Effector memory CD4-positive, alpha-beta T cell (primary cell): Measurements from ENCODE around the gene ZBTB11.

ENCODE experiments used
- DNase-seq, 3 donors: peaks; one replicate each; pipeline ENCODE4 v3.0.0-alpha.2; 2020
- H3K27ac ChIP-seq: 2 replicates; pipeline ENCODE4 v1.7.0; 2013; ENCODE audit warnings: mild to moderate bottlenecking, low read length, moderate library complexity; ENCODE audit not compliant: insufficient read depth, poor library complexity, severe bottlenecking
- H3K27me3 ChIP-seq: replicated peaks from 2 replicates; pipeline ENCODE4 v1.7.0; 2013; ENCODE audit warnings: mild to moderate bottlenecking, low read length; ENCODE audit not compliant: insufficient read depth, control insufficient read depth, poor library complexity, severe bottlenecking
- H3K36me3 ChIP-seq: 2 replicates; pipeline ENCODE4 v1.7.0; 2013; ENCODE audit warnings: mild to moderate bottlenecking, low read length, moderate library complexity; ENCODE audit not compliant: control insufficient read depth, insufficient read depth
- H3K4me1 ChIP-seq: 2 replicates; pipeline ENCODE4 v1.7.0; 2013; ENCODE audit warnings: low read length, mild to moderate bottlenecking; ENCODE audit not compliant: control insufficient read depth, insufficient read depth, poor library complexity, severe bottlenecking
- H3K4me3 ChIP-seq: 2 replicates; pipeline ENCODE4 v1.7.0; 2013; ENCODE audit warnings: low read length, low read depth, mild to moderate bottlenecking; ENCODE audit not compliant: insufficient read depth, poor library complexity, severe bottlenecking
- H3K9me3 ChIP-seq: 2 replicates; pipeline ENCODE4 v1.7.0; 2013; ENCODE audit warnings: mild to moderate bottlenecking, low read length, moderate library complexity; ENCODE audit not compliant: control insufficient read depth

Gene ZBTB11

GRCh38 chr3:101676216-101676764 is 642 bp downstream of the ZBTB11 start:
- no peaks in the 10 kb centered on the region for H3K9me3 ChIP-seq
- H3K4me3 ChIP-seq, result peak overlapping the region; percentile 100
- peak; percentile 92 to 95 (median 93) for DNase-seq

GRCh38 chr3:101675709-101676215 is 1.2 kb downstream of the ZBTB11 start:
- Histone ChIP-seq H3K4me3 (peak overlapping the region; percentile 100), H3K27me3 (no peaks in the 10 kb centered on the region), H3K4me1 (peaks cover 16% of the 10 kb centered on the region), H3K36me3 (peaks cover 19% of the 10 kb centered on the region), H3K9me3 (no peaks in the 10 kb centered on the region), H3K27ac (peak overlapping the region; percentile 99)
- DNase-seq, result no peak

More at GRCh38 chr3:101676216-101676764, 642 bp downstream of the ZBTB11 start:
- Histone ChIP-seq H3K36me3 (peaks cover 19% of the 10 kb centered on the region), H3K27me3 (no peaks in the 10 kb centered on the region), H3K4me1 (peaks cover 16% of the 10 kb centered on the region), H3K27ac (peak overlapping the region; percentile 99)

- Histone ChIP-seq H3K36me3 (peaks cover 20% of the 10 kb centered on the region), H3K9me3 (no peaks in the 10 kb centered on the region), H3K4me1 (peaks cover 16% of the 10 kb centered on the region), H3K4me3 (no peak overlapping the region), H3K27ac (no peak overlapping the region), H3K27me3 (no peaks in the 10 kb centered on the region)
- DNase-seq, result no peak
Observed at GRCh38 chr3:101674518-101674917, 2.4 kb downstream of the ZBTB11 start.

DNA sequence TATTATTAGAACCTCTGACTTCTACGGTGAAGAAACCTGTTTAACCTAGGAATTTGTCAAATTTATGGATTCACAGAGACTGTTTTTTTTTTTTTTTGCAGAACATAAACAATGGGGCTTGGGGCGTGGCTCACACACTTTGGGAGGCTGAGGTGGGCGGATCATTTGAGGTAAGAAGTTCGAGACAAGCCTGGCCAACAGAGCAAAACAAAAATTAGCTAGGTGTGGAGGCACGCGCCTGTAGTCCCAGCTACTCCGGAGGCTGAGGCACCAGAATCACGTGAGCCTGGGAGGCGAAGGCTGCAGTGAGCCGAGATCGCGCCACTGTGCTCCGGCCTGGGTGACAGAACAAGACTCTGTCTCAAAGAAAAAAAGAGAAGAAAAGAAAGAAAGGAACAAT is 3.0 kb downstream of the ZBTB11 start:
- DNase-seq, result no peak
- Histone ChIP-seq H3K36me3 (peaks cover 20% of the 10 kb centered on the region), H3K9me3 (no peaks in the 10 kb centered on the region), H3K4me1 (peaks cover 16% of the 10 kb centered on the region), H3K27me3 (no peaks in the 10 kb centered on the region), H3K4me3 (no peak overlapping the region), H3K27ac (no peak overlapping the region)

DNA sequence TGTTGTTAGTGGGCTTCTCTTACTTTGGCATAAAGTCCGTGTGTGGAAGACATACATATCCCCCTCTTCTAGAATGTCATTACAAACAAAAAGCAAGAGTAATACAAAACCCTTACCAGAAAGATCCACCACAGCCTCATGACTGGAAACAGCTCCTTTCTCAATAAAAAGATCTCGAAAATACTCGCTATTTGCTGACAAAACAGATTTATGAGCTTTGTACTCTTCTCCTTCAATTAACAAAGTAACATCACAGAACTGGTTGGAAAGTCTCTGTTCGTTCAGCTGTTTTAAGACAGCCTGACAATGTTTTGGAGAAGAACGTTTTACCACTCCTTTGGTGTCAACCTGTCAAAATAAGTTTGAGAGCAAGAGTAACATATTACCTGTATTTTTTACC is 5.9 kb downstream of the ZBTB11 start:
- no peaks in the 10 kb centered on the region for H3K9me3 ChIP-seq
- no peak for DNase-seq
- H3K27me3 ChIP-seq, result no peaks in the 10 kb centered on the region
- H3K4me3 ChIP-seq, result no peak overlapping the region
- no peak overlapping the region for H3K27ac ChIP-seq
- H3K4me1 ChIP-seq, result peaks cover 10% of the 10 kb centered on the region
- peaks cover 42% of the 10 kb centered on the region for H3K36me3 ChIP-seq

- H3K27me3 ChIP-seq, result no peaks in the 10 kb centered on the region
Observed at GRCh38 chr3:101667844-101668243, 9.1 kb downstream of the ZBTB11 start.

DNA sequence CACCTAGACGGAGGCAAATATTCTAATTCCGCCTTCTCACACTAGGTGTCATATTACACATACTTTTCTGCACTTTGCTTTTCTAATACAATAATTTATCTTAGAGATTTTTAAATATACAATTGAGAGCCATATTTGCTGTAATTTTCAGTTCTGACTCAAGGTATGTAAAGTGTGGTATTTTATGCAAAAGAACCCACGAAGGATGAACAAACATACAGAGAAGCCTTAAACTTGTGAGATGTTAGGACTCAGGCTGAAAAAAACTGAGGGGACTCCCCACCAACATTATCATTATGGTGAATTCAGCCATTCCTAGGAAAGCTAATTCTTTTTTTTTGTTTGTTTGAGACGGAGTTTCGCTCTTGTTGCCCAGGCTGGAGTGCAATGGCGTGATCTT is 9.6 kb downstream of the ZBTB11 start:
- Histone ChIP-seq H3K9me3 (no peaks in the 10 kb centered on the region), H3K36me3 (peaks cover 76% of the 10 kb centered on the region)

More at GRCh38 chr3:101667844-101668243, 9.1 kb downstream of the ZBTB11 start:
- Histone ChIP-seq H3K36me3 (peaks cover 71% of the 10 kb centered on the region), H3K4me1 (peaks cover 2% of the 10 kb centered on the region), H3K4me3 (no peak overlapping the region), H3K9me3 (no peaks in the 10 kb centered on the region), H3K27ac (no peak overlapping the region)
- no peak for DNase-seq

GRCh38 chr3:101665851-101666250 is 11.1 kb downstream of the ZBTB11 start:
- peaks cover 71% of the 10 kb centered on the region for H3K36me3 ChIP-seq
- no peak overlapping the region for H3K27ac ChIP-seq
- H3K4me1 ChIP-seq, result no peaks in the 10 kb centered on the region
- no peaks in the 10 kb centered on the region for H3K9me3 ChIP-seq
- DNase-seq, result no peak
- no peak overlapping the region for H3K4me3 ChIP-seq
- no peaks in the 10 kb centered on the region for H3K27me3 ChIP-seq

More for the DNA sequence above, 9.6 kb downstream of the ZBTB11 start:
- no peak for DNase-seq
- H3K4me3 ChIP-seq, result no peak overlapping the region
- peaks cover 2% of the 10 kb centered on the region for H3K4me1 ChIP-seq
- H3K27ac ChIP-seq, result no peak overlapping the region
- H3K27me3 ChIP-seq, result no peaks in the 10 kb centered on the region

DNA sequence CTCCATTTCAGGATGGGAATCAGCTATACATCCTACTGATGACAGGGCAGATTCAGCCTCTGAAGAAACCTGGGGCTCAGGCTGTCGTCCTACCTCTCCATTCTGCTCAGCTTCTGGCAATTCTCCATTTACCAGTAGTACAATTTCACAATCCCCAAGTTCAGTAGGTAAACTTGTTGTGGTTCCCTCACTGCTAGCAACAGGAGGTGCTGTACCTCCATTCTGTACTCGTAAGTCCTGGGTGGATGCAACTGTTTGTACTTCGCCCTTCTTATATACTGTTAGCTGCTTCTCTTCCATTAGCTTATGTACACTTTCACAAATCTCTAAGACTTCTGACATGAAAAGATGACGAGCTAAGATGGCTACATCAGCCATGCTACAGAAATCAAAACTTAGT is 11.6 kb downstream of the ZBTB11 start:
- no peak overlapping the region for H3K27ac ChIP-seq
- no peaks in the 10 kb centered on the region for H3K9me3 ChIP-seq
- no peak for DNase-seq
- H3K27me3 ChIP-seq, result no peaks in the 10 kb centered on the region
- no peaks in the 10 kb centered on the region for H3K4me1 ChIP-seq
- H3K36me3 ChIP-seq, result peaks cover 71% of the 10 kb centered on the region
- no peak overlapping the region for H3K4me3 ChIP-seq

- Histone ChIP-seq H3K9me3 (no peaks in the 10 kb centered on the region), H3K4me1 (no peaks in the 10 kb centered on the region), H3K27ac (no peak overlapping the region), H3K27me3 (no peaks in the 10 kb centered on the region), H3K36me3 (peaks cover 84% of the 10 kb centered on the region), H3K4me3 (no peak overlapping the region)
- DNase-seq, result no peak
Observed at GRCh38 chr3:101660714-101661113, 16.2 kb downstream of the ZBTB11 start.
